ENCODE measurements around the gene TPSAB1. TPM values are rescaled to one million over a fixed set of nuclear protein-coding genes. Genes with fewer than 3 reads are reported as not detected.
"Not testable (repeated sequence)": the region's sequence is repeated elsewhere in the genome, so short reads cannot be mapped to it uniquely, and the experiment has no call there.

TPSAB1 gene
- total and polyA plus RNA-seq, 2 donors (not counting 3 experiments of a cell fraction or from before 2014, with no cell fraction given): not detected

DNA sequence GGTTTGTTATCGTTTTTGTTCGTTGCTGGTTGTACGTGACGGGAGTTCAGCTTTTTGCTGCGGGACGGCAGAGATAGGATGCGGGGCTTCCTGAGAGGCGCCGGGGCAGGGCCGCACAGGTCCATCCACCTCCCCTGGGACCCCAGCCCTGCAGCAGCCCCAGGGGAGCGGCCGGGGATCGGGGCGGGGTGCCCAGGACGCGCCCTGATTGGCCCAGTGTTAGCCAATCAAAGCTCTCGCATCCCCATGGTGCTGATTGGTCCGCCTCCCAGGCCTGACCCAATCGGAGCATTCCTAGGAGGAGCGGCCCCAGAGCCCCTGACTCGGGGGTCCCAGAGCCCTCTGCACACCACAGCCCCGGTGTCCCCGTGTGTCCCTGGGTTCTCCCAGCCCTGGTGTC lies 1.6 kb upstream of the TPSAB1 start:
- POLR2A ChIA-PET, CTCF ChIA-PET: not testable (repeated sequence)

GRCh38 chr16:1239575-1239974 lies 930 bp upstream of the TPSAB1 start:
- H3K9ac ChIP-seq (replicated peaks; ENCODE audit: extremely low read depth, insufficient read depth, low read length); H3K9me3 ChIP-seq (replicated peaks; ENCODE audit: control insufficient read depth, insufficient read depth, low read length); H3K36me3 ChIP-seq (ENCODE audit: control insufficient read depth in 2 of 2, extremely low read depth in 1 of 2, insufficient read depth in 2 of 2, low read length in 2 of 2); dilution Hi-C loops (cut with MboI; ENCODE audit: extremely low pct_ligation_motif_present, low sequenced_read_pairs); H3K27ac ChIP-seq (ENCODE audit: insufficient read depth, low read depth, low read length); H3K9me1 ChIP-seq (replicated peaks; ENCODE audit: control insufficient read depth, extremely low read depth, insufficient read depth, low read length); H4K20me1 ChIP-seq (replicated peaks; ENCODE audit: control insufficient read depth, extremely low read depth, insufficient read depth, low read length); DNase-seq (ENCODE audit: low read depth, low spot score); H2AFZ ChIP-seq (ENCODE audit: low read depth, low read length); intact Hi-C loops (cut with micrococcal nuclease); BruUV-seq (replicated peaks); H3K4me2 ChIP-seq (ENCODE audit: insufficient read depth, low read length); FAIRE-seq; POLR2A ChIA-PET; H3K4me3 ChIP-seq (replicated peaks in 1 of 3; ENCODE audit: insufficient read depth in 1 of 3, low read depth in 1 of 3, low read length in 3 of 3); H3K4me1 ChIP-seq (ENCODE audit: control insufficient read depth, extremely low read depth, insufficient read depth, low read length); H3K27me3 ChIP-seq (ENCODE audit: control insufficient read depth in 2 of 2, insufficient read depth in 2 of 2, low read length in 2 of 2); H3K79me2 ChIP-seq (ENCODE audit: control insufficient read depth, insufficient read depth, low read length); CTCF ChIA-PET: not testable (repeated sequence)

More for the DNA sequence above, 1.6 kb upstream of the TPSAB1 start:
- H3K36me3 ChIP-seq (ENCODE audit: control insufficient read depth in 2 of 2, extremely low read depth in 1 of 2, insufficient read depth in 2 of 2, low read length in 2 of 2); H3K4me3 ChIP-seq (replicated peaks in 1 of 3; ENCODE audit: insufficient read depth in 1 of 3, low read depth in 1 of 3, low read length in 3 of 3); intact Hi-C loops (cut with micrococcal nuclease); FAIRE-seq; H3K27me3 ChIP-seq (ENCODE audit: control insufficient read depth in 2 of 2, insufficient read depth in 2 of 2, low read length in 2 of 2); DNase-seq (ENCODE audit: low read depth, low spot score); H3K4me2 ChIP-seq (ENCODE audit: insufficient read depth, low read length); H3K9me3 ChIP-seq (replicated peaks; ENCODE audit: control insufficient read depth, insufficient read depth, low read length); H3K27ac ChIP-seq (ENCODE audit: insufficient read depth, low read depth, low read length); dilution Hi-C loops (cut with MboI; ENCODE audit: extremely low pct_ligation_motif_present, low sequenced_read_pairs); H4K20me1 ChIP-seq (replicated peaks; ENCODE audit: control insufficient read depth, extremely low read depth, insufficient read depth, low read length); H3K4me1 ChIP-seq (ENCODE audit: control insufficient read depth, extremely low read depth, insufficient read depth, low read length); BruUV-seq (replicated peaks); H3K9me1 ChIP-seq (replicated peaks; ENCODE audit: control insufficient read depth, extremely low read depth, insufficient read depth, low read length); H3K9ac ChIP-seq (replicated peaks; ENCODE audit: extremely low read depth, insufficient read depth, low read length); H2AFZ ChIP-seq (ENCODE audit: low read depth, low read length); H3K79me2 ChIP-seq (ENCODE audit: control insufficient read depth, insufficient read depth, low read length): not testable (repeated sequence)

DNA sequence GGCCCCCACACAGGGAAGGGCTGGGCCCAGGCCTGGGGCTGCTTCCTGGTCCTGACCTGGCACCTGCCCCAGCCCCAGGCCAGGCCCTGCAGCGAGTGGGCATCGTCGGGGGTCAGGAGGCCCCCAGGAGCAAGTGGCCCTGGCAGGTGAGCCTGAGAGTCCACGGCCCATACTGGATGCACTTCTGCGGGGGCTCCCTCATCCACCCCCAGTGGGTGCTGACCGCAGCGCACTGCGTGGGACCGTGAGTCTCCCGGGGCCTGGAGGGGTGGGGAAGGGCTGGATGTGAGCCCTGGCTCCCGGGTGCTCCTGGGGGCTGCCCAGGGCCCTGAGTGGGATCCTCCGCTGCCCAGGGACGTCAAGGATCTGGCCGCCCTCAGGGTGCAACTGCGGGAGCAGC lies 576 bp downstream of the TPSAB1 start:
- CTCF ChIA-PET; DNase-seq (ENCODE audit: low read depth, low spot score); POLR2A ChIA-PET; H3K79me2 ChIP-seq (ENCODE audit: control insufficient read depth, insufficient read depth, low read length); H3K4me1 ChIP-seq (ENCODE audit: control insufficient read depth, extremely low read depth, insufficient read depth, low read length); H2AFZ ChIP-seq (ENCODE audit: low read depth, low read length); intact Hi-C loops (cut with micrococcal nuclease); H3K9me1 ChIP-seq (replicated peaks; ENCODE audit: control insufficient read depth, extremely low read depth, insufficient read depth, low read length); H3K27ac ChIP-seq (ENCODE audit: insufficient read depth, low read depth, low read length); H3K4me2 ChIP-seq (ENCODE audit: insufficient read depth, low read length); dilution Hi-C loops (cut with MboI; ENCODE audit: extremely low pct_ligation_motif_present, low sequenced_read_pairs); H3K27me3 ChIP-seq (ENCODE audit: control insufficient read depth in 2 of 2, insufficient read depth in 2 of 2, low read length in 2 of 2); BruUV-seq (replicated peaks); FAIRE-seq; H3K4me3 ChIP-seq (replicated peaks in 1 of 3; ENCODE audit: insufficient read depth in 1 of 3, low read depth in 1 of 3, low read length in 3 of 3); H3K9ac ChIP-seq (replicated peaks; ENCODE audit: extremely low read depth, insufficient read depth, low read length); H3K36me3 ChIP-seq (ENCODE audit: control insufficient read depth in 2 of 2, extremely low read depth in 1 of 2, insufficient read depth in 2 of 2, low read length in 2 of 2); H3K9me3 ChIP-seq (replicated peaks; ENCODE audit: control insufficient read depth, insufficient read depth, low read length); H4K20me1 ChIP-seq (replicated peaks; ENCODE audit: control insufficient read depth, extremely low read depth, insufficient read depth, low read length): not testable (repeated sequence)

DNA sequence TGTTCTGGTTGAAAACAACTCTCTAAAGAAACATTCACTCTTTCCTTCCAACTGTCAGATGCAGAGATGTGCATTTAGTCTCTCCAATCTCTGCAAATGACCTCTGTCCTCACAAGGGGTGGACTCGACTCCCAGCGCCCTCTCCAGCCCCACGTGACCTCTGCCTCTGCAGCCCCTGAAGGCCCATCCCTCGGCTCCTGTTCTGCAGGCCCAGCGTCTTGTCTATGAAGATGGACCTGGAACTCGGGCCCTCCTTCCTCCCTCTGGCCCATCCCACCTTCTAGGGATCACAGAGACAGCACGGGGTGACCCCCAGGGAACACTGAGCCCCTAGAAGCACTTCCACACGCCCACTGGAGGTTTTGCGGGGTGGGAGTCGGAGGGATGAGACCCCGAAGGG lies 2.9 kb downstream of the TPSAB1 start:
- DNase-seq (ENCODE audit: low read depth, low spot score); H3K4me1 ChIP-seq (ENCODE audit: control insufficient read depth, extremely low read depth, insufficient read depth, low read length); H3K27ac ChIP-seq (ENCODE audit: insufficient read depth, low read depth, low read length); intact Hi-C loops (cut with micrococcal nuclease); POLR2A ChIA-PET; H4K20me1 ChIP-seq (replicated peaks; ENCODE audit: control insufficient read depth, extremely low read depth, insufficient read depth, low read length); CTCF ChIA-PET; FAIRE-seq; H3K9ac ChIP-seq (replicated peaks; ENCODE audit: extremely low read depth, insufficient read depth, low read length); H3K36me3 ChIP-seq (ENCODE audit: control insufficient read depth in 2 of 2, extremely low read depth in 1 of 2, insufficient read depth in 2 of 2, low read length in 2 of 2); H2AFZ ChIP-seq (ENCODE audit: low read depth, low read length); H3K27me3 ChIP-seq (ENCODE audit: control insufficient read depth in 2 of 2, insufficient read depth in 2 of 2, low read length in 2 of 2); H3K4me3 ChIP-seq (replicated peaks in 1 of 3; ENCODE audit: insufficient read depth in 1 of 3, low read depth in 1 of 3, low read length in 3 of 3); H3K9me3 ChIP-seq (replicated peaks; ENCODE audit: control insufficient read depth, insufficient read depth, low read length); H3K79me2 ChIP-seq (ENCODE audit: control insufficient read depth, insufficient read depth, low read length); H3K9me1 ChIP-seq (replicated peaks; ENCODE audit: control insufficient read depth, extremely low read depth, insufficient read depth, low read length); H3K4me2 ChIP-seq (ENCODE audit: insufficient read depth, low read length); dilution Hi-C loops (cut with MboI; ENCODE audit: extremely low pct_ligation_motif_present, low sequenced_read_pairs); BruUV-seq (replicated peaks): not testable (repeated sequence)
